GM12878 (cell line): Measurements from ENCODE around the gene ERAL1. TPM values are rescaled to one million over a fixed set of nuclear protein-coding genes. Genes with fewer than 3 reads are reported as not detected.

Source experiments
- ASH2L ChIP-seq: fragments of 300-600, 200-600 bp; sonication (generic); IDR thresholded peaks from 2 replicates; pipeline ENCODE4 v1.6.1; 2017; ENCODE audit warnings: low read depth, mild to moderate bottlenecking, borderline replicate concordance
- CEBPB ChIP-seq, 2 experiments: fragments of 150-350 bp in 1 of 2; IDR thresholded peaks; 2 replicates each; pipeline ENCODE4 v1.6.1; 2012 to 2014; ENCODE audit warnings: low read depth in 2 of 2, low read length in 2 of 2, borderline replicate concordance in 1 of 2, inconsistent platforms in 1 of 2
- FOXM1 ChIP-seq: IDR thresholded peaks from 2 replicates; pipeline ENCODE4 v1.6.1; 2012; ENCODE audit warnings: low read depth, mild to moderate bottlenecking, inconsistent platforms, low read length, moderate library complexity
- HDGF ChIP-seq: fragments of 450-650 bp; IDR thresholded peaks from 2 replicates; pipeline ENCODE4 v1.6.1; 2016; ENCODE audit warnings: antibody characterized with exemption
- KDM1A ChIP-seq: fragments of 200-600 bp; sonication (generic); IDR thresholded peaks from 2 replicates; pipeline ENCODE4 v1.6.1; 2016; ENCODE audit warnings: borderline replicate concordance
- MEF2A ChIP-seq: IDR thresholded peaks from 2 replicates; pipeline ENCODE4 v1.6.1; 2011; ENCODE audit warnings: low read depth, mild to moderate bottlenecking, low read length, moderate library complexity; ENCODE audit not compliant: insufficient read depth
- MXI1 ChIP-seq: fragments of 150-350 bp; IDR thresholded peaks from 2 replicates; pipeline ENCODE4 v1.6.1; 2011; ENCODE audit warnings: low read depth, mild to moderate bottlenecking, inconsistent platforms, low read length, improper control_type of control experiment
- MYB ChIP-seq: fragments of 150-350 bp; IDR thresholded peaks from 2 replicates; pipeline ENCODE4 v1.6.1; 2014; ENCODE audit warnings: mild to moderate bottlenecking, low read depth, low read length, borderline replicate concordance
- POLR2A ChIP-seq: IDR thresholded peaks from 2 replicates; pipeline ENCODE4 v1.6.1; 2011; ENCODE audit warnings: low read depth, mild to moderate bottlenecking, low read length
- RAD21 ChIP-seq: IDR thresholded peaks from 2 replicates; pipeline ENCODE4 v1.6.1; 2011; ENCODE audit warnings: mild to moderate bottlenecking, low read depth, low read length, moderate library complexity; ENCODE audit not compliant: insufficient read depth
- RUNX3 ChIP-seq: IDR thresholded peaks from 2 replicates; pipeline ENCODE4 v1.6.1; 2012; ENCODE audit warnings: low read length, inconsistent platforms
- SMAD5 ChIP-seq: IDR thresholded peaks from 2 replicates; pipeline ENCODE4 v1.6.1; 2016; ENCODE audit warnings: antibody characterized with exemption, low read depth
- SPI1 ChIP-seq: IDR thresholded peaks from 2 replicates; pipeline ENCODE4 v1.6.1; 2011; ENCODE audit warnings: low read depth, mild to moderate bottlenecking, low read length, moderate library complexity, borderline replicate concordance; ENCODE audit not compliant: insufficient read depth
- TAF1 ChIP-seq: IDR thresholded peaks from 2 replicates; pipeline ENCODE4 v1.6.1; 2011; ENCODE audit warnings: mild to moderate bottlenecking, low read depth, low read length, borderline replicate concordance
- ZBED1 ChIP-seq: IDR thresholded peaks from 2 replicates; pipeline ENCODE4 v1.6.1; 2016; ENCODE audit warnings: borderline replicate concordance
- polyA plus RNA-seq, 11 experiments: library from polyadenylated mRNA; depleted of rRNA in 4 of 11; unstranded in 6 of 11; stranded (reverse) in 5 of 11; fragments of >200 nt; fragmentation: Nextera tagmentation in 4 of 11; fragmentation: Illumina TruSeq in 1 of 11; extraction: Ambion mirVana in 4 of 11; extraction: Trizol in 1 of 11; gene quantifications; 1 replicate in 1 of 11; 2 replicates in 10 of 11; pipeline versions ENCODE4 v1.2.1 to v1.2.3, GENCODE V29; 2011 to 2016; ENCODE audit warnings: inconsistent platforms in 2 of 11, missing spikeins in 2 of 11, low read depth in 1 of 11
- total RNA-seq, 4 experiments: library from RNA; depleted of rRNA in 3 of 4; stranded (reverse); fragments of >200 nt in 3 of 4; fragmentation: Illumina TruSeq in 1 of 4; extraction: Trizol in 1 of 4; gene quantifications; 2 replicates each; pipeline versions ENCODE4 v1.2.1 to v1.2.3, GENCODE V29; 2013 to 2021
- TF ChIP-seq, protein P1 (sequence below): fragments of 450-650 bp; IDR thresholded peaks from 2 replicates; pipeline ENCODE4 v1.6.1; 2018; ENCODE audit warnings: mild to moderate bottlenecking, low read depth, moderate library complexity; ENCODE audit not compliant: partially characterized antibody
- TF ChIP-seq, protein P2 (sequence below): IDR thresholded peaks from 2 replicates; pipeline ENCODE4 v1.6.1; 2011; ENCODE audit warnings: low read depth, mild to moderate bottlenecking, low read length, moderate library complexity, borderline replicate concordance; ENCODE audit errors: extremely low read depth

The ERAL1 gene
- total and polyA plus RNA-seq, 10 of the 15 experiments (the other 5 are each of a cell fraction or from before 2014, with no cell fraction given), result 27.7 to 175 (median 104) TPM

- TF ChIP-seq HDGF (no peak), MEF2A (no peak), FOXM1 (no peak), CEBPB (IDR thresholded peaks at IDR 0.05; ENCODE audit: borderline replicate concordance in 1 of 2, low read depth in 2 of 2, low read length in 2 of 2) (no peak), MYB (no peak), SMAD5 (no peak), ZBED1 (no peak), KDM1A (no peak), SPI1 (peak; percentile 47; the same call in 1 of the 2 replicates), MXI1 (peak; percentile 39; the same call in 1 of the 2 replicates), RUNX3 (no peak; the same call in 1 of the 2 replicates), RAD21 (no peak), TAF1 (no peak), ASH2L (no peak), POLR2A (0 out of 2 replicates have a peak, but pooled peaks have one; percentile 35)
- TF ChIP-seq, protein P1, sequence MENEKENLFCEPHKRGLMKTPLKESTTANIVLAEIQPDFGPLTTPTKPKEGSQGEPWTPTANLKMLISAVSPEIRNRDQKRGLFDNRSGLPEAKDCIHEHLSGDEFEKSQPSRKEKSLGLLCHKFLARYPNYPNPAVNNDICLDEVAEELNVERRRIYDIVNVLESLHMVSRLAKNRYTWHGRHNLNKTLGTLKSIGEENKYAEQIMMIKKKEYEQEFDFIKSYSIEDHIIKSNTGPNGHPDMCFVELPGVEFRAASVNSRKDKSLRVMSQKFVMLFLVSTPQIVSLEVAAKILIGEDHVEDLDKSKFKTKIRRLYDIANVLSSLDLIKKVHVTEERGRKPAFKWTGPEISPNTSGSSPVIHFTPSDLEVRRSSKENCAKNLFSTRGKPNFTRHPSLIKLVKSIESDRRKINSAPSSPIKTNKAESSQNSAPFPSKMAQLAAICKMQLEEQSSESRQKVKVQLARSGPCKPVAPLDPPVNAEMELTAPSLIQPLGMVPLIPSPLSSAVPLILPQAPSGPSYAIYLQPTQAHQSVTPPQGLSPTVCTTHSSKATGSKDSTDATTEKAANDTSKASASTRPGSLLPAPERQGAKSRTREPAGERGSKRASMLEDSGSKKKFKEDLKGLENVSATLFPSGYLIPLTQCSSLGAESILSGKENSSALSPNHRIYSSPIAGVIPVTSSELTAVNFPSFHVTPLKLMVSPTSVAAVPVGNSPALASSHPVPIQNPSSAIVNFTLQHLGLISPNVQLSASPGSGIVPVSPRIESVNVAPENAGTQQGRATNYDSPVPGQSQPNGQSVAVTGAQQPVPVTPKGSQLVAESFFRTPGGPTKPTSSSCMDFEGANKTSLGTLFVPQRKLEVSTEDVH, result no peak
- TF ChIP-seq, protein P2, sequence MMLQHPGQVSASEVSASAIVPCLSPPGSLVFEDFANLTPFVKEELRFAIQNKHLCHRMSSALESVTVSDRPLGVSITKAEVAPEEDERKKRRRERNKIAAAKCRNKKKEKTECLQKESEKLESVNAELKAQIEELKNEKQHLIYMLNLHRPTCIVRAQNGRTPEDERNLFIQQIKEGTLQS, result no peak
Measured at GRCh38 chr17:28865946-28866752, 11.3 kb downstream of the ERAL1 start (continued).
